Skeletal muscle cell (primary cell): ENCODE measurements around the gene BRPF1.
"Not testable (repeated sequence)": the region's sequence is repeated elsewhere in the genome, so short reads cannot be mapped to it uniquely, and the experiment has no call there.

ENCODE experiments used
- DNase-seq: peaks from one replicate; pipeline ENCODE4 v3.0.0-alpha.2; 2010; ENCODE audit warnings: low read depth
- H3K4me3 ChIP-seq: 2 replicates; pipeline ENCODE4 v1.5.1; 2011; ENCODE audit warnings: low read depth, mild to moderate bottlenecking, control low read depth, low read length, moderate library complexity

Gene BRPF1

DNA sequence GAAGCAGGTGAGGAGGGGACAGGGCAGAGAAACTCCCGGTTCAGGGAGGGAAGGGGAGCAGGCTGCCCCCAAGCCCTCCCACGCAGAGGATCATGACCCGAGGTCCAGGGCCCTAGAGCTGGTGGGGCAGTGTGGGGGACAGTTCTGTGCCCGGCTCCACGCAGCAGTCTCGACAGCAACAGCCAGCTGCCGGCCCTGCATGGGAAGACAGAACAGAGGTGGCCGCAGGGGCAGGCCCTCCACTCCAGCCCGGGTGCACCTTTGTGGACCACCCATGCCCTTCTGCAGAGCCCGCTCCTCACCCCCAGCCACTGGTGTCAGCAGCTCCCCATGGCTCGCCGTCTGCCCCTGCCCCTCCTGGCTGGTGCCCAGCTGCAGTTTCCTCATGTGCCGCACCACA lies 25.9 kb downstream of the BRPF1 start:
- no peak for DNase-seq
- H3K4me3 ChIP-seq: no peak overlapping the region

DNA sequence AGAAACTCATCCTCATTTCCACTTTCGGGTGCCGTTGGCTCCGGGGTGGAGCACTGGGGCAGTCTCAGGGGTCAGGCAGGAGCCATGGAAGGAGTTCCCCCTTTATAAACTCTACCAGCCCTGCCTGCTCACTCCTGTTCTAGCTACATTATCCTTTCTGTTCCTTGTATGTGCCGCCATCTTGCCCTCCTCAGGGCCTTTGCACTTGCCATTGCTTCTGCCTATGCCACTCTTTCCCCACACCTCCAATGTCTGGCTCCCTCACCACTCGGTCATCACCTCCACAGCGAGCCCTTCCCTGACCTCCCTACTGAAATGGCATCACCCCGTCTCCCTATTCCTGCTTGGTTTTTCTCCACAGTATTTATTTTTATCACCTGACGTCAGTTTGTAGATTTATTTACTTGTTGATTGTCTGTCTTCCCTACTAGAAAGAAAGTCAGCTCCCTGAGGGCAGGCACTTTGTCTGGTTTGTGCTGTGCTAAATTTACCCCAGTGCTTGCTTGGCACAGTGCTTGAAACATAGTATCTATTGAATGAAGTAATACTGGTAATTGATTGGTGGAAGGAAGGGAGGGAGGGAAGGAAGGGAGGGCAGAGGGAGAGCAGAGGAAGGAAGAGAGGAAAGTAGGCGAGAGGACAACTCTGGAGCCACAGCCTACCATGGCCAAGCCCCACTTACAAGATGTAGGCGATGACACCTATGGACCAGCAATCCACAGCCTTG lies 29.4 kb downstream of the BRPF1 start:
- no peak for DNase-seq
- no peak overlapping the region for H3K4me3 ChIP-seq

DNA sequence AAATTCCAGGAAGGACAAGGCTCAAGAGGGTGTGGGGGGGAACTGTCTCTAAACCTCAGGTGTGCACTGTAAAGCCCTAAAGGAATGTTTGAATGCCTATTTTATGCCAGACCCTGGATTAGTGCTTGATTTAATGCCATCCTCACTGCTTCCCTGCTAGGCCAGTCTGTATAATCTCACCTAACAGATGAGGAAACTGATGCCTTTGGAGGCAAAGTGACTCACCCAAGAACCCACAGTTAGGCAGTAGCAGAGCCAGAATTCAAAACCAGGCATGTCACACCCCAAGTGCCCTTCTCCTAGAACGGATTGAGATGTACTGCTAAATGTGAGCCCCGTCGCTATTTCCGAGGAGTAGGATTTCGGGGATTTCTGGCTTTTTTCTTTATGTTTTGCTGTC lies 30.4 kb downstream of the BRPF1 start:
- no peak overlapping the region for H3K4me3 ChIP-seq
- DNase-seq: no peak

DNA sequence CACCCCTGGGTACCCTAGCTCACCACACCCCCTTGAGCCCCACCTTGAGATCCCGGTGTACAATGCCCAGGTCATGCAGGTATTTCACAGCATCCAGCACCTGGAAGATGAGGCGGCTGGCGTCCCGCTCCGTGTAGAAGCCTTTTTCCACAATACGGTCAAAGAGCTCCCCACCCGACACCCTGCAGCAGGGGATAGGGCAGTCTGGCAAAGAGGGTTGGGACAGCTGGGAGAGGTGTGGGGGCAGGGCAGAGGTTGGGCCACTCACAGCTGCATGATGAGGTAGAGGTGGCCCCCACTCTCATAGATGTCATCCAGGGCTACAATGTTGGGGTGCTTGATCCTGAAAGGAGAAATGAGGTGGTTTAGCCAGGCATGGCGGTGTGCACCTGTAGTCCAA lies 31.3 kb downstream of the BRPF1 start:
- H3K4me3 ChIP-seq: no peak overlapping the region
- DNase-seq: no peak

DNA sequence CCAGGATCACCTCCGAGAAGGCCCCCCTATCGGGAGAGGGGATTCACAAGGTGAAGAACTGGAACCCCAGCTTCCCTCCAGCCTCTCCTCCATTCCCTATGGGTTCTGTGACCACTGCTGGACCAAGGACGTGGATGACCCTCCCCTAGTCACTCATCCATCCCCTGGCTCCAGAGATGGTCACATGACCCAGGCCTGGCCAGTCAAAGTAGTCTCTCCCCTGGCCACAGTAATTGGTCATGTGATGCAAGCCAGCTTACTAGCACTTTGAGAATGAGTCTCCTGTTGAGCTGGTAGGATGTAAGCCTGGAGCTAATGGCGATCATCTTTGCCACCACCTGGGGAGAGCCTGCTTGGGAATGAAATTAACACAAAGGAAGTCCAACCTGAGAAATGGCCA lies 34.3 kb downstream of the BRPF1 start:
- no peak overlapping the region for H3K4me3 ChIP-seq
- DNase-seq: no peak

DNA sequence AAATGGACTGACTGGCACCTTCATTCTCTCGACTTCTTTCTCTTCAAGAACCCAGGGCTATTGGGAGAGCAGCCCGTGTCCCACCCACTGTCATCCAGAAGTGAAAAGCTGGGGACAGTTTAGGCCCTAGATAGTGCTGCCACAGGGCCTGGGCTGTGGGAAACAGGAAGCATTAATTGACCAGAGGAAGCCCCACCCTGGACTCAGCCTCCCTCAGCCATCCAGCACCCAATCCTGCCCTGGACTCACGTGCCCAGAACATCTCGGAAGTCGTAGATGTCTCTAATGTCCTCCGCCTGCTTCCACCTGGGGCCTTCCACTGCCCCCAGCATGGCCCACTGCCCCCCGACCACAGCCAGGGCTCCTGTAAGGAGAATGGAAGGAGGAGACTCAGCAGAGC lies 35.9 kb downstream of the BRPF1 start:
- DNase-seq: no peak
- H3K4me3 ChIP-seq: no peak overlapping the region

DNA sequence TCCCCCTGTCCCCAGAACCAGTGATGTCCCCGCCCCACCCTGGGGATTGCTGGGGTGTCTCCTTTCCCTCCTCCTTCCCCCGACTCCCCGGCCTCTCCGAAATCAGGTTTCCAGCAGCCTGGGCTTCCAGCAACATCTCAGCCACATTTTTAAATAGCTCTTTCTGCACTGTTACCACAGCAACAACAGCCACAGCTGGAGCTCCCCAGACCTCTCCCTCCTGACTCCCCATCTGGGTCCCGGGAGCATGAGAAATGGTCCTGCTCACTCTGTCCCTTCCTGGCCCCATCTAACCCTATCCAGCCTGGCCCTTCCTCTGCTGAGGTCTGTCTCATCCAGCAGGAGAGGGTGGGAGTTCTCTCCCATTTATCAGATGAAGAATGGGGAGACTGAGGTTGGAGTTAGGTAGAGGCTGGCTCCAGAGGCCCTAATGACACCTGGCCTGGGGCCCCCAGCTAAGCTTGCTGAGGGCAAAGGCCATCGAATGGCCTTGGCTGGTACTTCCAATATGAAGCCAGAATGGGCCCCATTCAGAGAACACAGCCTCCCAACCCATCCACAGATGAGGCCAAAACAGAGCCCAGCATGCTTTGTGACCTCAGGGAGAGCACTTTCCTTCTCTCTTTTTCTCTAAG lies 36.7 kb downstream of the BRPF1 start:
- no peak for DNase-seq
- no peak overlapping the region for H3K4me3 ChIP-seq

DNA sequence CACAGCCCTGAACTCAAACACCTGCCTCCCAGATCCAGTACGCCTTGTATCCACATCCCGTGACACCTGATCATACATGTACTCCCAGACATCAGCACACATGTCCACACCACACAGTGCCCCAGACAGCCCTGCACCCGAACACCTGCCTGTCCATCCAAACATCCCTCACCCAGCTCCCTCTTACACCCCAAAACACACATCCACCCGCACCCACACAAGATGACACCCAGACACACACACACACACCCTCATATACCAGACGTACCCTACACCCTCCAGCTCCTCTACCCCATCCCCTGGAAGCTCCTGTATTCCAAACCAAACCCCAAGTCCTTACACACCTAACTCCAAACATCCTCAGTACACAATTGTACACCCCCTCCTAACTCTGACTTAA lies 37.5 kb downstream of the BRPF1 start:
- no peak for DNase-seq
- H3K4me3 ChIP-seq: peak overlapping the region; percentile 62

DNA sequence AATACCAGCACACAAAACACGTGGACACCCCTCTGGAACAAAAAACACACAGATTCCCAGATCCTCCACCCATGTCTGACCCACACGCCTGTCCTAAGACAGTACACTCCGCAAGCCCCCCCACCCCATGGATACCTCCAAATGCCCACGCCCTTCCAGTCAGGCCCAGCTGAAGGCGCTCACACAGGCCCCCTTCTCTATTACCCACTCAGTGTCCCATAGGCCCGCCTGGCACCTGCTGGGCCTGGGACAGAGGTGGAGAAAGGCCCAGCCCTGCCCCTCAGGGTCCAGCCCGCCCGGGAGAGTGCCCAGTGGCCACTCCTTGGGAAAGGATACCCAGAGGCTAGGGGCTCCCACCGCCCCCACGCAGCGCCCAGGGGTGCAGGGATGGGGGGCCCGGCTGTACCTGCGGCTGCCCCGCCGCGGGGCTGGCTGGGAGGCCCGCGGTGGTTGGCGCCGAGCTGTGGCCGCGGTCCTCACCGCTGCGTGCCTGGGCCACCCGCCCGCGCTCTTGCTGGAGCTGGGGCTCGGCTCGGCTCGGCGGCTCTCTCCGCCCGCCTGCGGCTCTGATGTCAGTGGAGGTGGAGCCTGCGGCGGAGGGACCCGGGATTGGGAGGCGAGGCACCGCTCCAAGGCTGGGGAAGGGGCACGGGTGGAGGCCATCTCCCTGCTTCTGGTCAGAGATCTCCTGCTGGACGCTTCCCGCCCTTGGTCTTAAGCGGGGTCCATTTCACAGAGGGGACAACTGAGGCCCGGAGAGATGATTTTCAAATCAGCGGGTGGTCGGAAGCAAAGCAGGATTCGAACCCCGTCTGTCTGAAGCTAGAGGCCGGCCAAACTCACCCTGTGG lies 38.1 kb downstream of the BRPF1 start, which contains the start of gene CAMK1:
CAMK1 (minus strand) TSS at position 522 of the 850 bp plus-strand sequence. CDS start 2,198 bp downstream, outside the sequence.
- peak within 1 kb of the TSS; percentile 62 for H3K4me3 ChIP-seq
- DNase-seq: peak; percentile 11

DNA sequence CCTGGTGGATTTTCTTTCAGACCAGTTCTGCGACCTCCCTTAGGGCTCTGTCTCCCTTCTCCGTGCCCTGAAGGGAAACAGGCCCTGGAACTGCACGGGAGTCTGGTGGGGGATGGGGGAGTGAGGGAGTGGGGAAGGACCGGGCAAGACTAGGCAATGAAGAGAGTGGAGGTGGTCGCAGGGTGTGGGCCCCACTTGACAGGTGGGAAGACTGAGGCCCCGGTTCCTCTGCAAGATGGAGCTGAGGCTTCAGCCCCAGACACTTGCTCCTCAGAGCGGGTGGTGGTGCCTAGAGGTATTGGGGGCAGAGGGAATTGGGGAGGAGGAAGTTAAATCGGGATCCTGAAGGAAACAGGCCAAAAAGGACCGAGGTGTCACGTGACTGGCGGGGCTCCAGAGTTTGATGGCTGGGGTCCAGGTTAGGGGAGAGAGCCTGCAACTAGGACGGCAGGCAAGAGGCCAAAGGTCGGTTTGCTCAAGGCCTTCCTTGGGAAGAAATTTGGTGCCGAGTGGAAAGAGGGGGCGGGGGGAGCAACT lies 38.8 kb downstream of the BRPF1 start:
- DNase-seq: no peak
- H3K4me3 ChIP-seq: peak overlapping the region; percentile 62

DNA sequence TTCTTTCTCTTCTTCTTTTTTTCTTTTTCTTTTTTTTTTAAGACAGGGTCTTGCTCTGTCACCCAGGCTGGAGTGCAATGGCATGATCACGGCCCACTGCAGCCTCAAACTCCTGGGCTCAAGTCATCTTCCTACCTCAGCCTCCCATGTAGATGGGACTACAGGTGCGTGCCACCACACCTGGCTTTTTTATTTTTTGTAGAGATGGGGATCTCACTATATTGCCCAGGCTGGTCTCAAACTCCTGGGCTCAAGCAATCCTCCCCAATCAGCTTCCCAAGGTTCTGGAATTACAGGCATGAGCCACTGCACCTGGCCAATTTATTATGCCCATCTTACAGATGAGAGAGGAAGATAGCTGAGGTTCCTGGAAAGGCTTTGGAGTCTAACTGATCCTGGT lies 39.5 kb downstream of the BRPF1 start:
- H3K4me3 ChIP-seq, DNase-seq: not testable (repeated sequence)

DNA sequence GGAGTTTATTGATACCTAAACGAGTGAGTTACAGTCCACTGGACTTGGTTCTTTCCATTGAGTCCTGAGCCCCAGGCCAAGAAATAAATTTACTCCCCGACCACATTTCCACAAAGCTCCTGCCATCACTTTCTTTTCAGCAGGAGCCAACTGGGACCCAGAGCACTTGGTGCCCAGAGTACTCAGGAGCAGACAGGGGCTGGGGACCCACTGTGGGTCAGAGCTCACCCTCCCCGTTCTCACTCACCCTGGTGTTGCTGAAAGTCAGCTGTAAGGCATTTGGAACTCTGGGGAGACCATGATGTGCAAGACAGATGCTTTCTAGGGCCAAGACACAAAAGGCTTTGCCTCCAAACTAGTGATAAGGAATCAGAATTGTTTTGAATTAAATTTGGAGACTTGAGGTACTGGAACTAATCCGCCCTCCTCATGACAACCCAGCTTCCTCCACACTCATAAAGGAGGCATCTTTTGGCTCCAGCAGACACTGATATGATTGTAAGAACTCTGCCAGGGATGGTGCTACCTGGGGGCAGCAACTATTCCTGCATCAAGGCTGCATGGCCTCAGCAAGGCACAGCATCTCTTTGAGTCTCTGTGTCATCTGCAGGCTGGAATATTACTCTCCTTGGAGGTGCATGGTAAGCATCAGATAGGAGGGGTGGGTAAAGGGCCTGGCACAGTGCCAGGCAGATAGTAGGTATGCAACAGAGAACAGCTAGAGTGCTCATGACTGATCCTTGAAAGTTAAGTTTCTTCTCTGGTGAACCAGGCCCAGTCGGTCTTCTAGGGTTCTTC lies 45.6 kb downstream of the BRPF1 start:
- no peak overlapping the region for H3K4me3 ChIP-seq
- no peak for DNase-seq

DNA sequence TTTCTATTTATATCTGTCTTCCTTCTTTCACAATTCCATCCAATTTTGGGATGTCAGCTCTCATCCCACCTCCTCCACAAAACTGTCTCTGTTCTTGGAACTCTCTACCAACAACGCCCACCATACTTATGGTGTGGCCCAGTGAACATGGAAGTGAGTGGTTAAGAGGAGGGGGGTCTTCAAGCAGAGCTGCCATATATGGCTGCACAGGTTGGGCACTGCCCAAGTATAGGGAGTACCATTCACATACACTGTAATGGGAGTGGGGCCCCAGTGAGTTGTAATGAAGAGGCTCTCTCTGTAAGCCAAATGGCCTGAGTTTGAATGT lies 46.1 kb downstream of the BRPF1 start:
- no peak for DNase-seq
- H3K4me3 ChIP-seq: no peak overlapping the region

DNA sequence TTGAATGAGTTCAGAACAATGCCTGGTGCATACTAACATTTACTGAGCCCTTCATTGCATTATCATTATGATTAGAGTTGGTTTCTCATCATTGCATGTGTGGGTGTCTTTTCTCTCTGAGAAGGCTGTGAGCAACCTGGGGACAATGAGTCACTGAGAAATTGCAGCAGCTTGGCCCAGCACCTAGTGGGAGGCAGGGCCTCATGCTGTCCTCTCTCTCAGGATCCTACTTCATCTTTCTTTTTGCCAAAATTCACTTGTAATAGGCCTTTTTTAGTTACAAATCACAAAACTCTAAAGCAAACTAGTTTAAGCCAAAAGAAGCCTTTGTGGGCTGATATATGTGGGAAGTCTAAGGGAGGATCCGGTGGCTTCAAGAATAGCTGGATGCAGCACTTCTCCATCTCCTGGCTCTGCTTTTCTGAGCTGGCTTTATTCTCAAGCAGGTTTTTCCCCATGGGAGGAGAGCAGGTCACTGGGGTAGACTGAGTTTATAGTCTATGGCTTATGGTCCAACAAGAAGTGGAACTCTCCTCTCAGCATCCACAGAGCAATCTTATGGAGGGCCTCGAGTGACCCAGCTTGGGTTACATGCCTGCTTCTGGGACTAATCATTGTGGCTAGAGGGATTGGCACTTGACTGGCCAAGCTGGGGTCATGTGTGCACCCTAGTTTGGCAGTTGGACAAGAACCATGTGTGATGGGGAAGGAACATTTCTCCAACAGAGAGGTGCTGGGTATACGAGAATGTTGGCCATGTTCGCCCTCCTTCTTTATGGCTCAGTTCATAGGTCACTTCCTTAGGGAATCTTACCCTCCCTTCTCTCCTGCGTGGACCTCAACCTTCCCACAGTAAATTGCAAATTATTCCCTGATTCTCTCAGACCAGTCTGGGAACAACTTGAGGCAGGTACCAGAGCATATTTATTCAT lies 46.9 kb downstream of the BRPF1 start:
- DNase-seq: peak; percentile 55
- no peak overlapping the region for H3K4me3 ChIP-seq

DNA sequence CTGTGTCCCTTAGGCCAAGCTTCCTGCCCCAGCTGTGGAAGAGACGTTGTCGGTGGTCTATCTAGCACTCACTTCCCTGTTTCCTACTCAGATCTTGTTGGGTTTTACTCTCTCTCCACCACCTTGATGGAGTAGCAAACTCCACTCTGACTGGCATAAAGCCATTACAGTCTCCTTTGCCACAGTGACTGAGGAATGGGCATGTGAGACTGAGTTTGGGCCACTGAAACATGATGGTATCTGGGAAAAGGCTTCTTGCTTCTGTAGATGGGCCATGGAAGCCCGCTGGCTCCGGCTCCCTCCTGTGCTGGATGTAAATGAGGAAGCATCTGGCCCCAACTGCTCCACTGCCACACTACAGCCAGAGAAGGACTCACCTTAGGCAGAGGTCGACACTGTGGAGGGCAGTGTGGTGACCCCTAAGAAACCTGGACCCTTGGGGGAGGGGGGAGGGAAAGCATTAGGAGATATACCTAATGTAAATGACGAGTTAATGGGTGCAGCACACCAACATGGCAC lies 47.6 kb downstream of the BRPF1 start:
- no peak overlapping the region for H3K4me3 ChIP-seq
- no peak for DNase-seq

DNA sequence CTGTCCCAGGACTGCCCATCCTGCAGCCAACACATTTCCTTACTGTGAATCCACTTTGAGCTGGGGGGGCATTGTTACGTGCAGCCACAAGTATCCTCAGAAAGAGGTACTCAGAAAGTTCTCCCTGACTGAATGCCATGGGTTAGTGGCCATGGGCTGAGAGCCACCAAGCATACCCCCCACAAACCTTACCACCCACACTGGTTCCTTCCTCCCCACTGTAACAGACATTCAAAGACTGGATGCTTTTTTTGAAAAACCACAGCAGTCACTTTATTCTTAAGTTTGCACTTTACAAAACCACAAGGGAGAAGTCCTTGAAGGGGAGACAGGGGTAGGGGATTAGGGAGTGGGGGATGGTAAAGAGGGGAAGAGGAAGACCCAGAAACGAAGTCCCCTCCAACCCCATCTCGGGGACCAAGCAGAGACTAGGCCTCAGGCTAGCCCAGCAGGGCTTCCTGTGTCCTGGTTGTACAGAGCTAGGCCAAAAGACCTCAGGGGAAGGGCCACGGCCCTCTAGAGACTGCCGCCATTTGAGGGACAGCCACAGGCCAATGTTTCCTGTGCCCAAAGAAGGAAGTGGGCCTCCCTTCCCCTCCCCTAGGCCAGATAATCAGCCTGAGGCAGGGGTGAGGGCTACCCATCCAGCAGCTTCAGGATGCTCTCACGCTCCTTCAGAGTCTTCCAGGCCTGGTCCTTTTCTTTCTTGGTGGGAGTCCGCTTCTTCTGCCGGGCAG lies 48.4 kb downstream of the BRPF1 start:
- DNase-seq: no peak
- H3K4me3 ChIP-seq: no peak overlapping the region

DNA sequence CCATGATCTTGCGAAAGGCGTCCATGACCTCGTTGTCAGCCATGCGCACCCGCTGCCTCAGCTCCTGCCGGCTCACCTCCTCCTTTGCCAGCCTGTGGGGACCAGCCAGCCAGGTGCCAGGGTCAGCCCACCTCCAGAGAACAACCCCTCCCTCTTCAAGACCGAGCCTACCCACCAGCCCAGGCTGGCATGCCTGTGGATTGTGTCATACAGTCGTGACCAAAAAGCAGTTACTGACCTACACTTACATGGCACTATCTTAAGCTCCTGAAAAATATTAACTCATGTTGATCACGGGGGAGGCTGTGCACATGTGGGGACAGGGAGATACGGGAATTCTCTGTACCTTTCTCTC lies 48.9 kb downstream of the BRPF1 start:
- H3K4me3 ChIP-seq: no peak overlapping the region
- no peak for DNase-seq

DNA sequence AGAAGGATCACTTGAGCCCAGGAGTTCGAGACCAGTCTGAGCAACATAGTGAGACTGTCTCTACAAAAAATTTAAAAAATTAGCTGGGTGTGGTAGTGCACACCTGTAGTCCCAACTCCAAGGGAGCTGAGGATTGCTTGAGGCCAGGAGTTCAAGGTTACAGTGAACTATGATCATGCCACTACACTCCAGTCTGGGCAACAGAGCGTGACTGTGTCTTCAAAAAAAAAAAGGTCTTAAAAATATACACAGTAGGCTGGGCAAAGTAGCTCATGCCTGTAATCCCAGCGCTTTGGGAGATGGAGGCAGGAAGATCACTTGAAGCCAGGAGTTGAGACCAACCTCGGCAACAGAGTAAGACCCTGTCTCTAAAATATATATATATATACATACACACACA lies 49.4 kb downstream of the BRPF1 start:
- no peak overlapping the region for H3K4me3 ChIP-seq

More for the DNA sequence above, 49.4 kb downstream of the BRPF1 start:
- no peak for DNase-seq
